AG09319 (cell line): ENCODE results near the gene DLL1.

Experiments used
- DNase-seq: peaks from one replicate; pipeline ENCODE4 v3.0.0-alpha.2; 2010; ENCODE audit warnings: low read depth; ENCODE audit errors: extremely low read depth
- TF ChIP-seq, protein P1 (sequence below): IDR thresholded peaks from 2 replicates; pipeline ENCODE4 v1.5.1; 2011; ENCODE audit warnings: low read depth, mild to moderate bottlenecking, inconsistent platforms, low read length, moderate library complexity

Gene DLL1

DNA sequence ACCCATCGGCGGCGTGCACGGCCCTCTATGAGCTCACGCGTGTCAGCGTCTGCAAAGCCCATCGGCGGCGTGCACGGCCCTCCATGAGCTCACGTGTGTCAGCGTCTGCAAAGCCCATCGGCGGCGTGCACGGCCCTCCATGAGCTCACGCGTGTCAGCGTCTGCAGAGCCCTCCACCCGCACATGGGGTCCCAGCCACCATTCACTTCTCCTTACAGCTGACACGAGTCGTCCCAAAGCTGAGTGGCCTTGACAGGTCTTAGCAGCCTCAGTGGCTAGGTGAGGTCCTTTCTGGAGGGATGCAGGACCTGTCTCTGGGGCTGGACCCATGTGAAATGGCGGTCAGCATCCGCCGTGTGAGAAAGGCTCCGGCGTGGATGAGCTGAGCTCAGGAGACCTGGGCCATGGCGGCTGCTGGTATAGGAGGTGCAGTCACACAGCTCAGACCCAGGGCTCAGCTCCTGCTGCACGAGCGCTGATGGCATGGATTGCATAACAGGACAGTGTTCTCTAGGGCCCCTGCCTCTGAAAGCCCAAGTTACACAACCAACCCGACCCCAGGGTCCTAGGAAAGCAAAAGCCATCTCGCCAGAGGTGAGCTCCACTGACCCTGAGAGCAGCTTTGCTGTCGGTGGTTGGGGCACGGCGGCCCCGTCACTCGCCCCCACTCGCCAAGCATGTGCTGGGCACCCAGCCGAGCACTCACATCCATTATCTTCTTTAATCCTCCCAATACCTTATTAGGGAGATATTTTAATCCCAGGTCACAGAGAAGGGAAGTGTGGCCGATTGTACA, 38.9 kb downstream of the DLL1 start:
- DNase-seq: no peak
- TF ChIP-seq, protein P1, sequence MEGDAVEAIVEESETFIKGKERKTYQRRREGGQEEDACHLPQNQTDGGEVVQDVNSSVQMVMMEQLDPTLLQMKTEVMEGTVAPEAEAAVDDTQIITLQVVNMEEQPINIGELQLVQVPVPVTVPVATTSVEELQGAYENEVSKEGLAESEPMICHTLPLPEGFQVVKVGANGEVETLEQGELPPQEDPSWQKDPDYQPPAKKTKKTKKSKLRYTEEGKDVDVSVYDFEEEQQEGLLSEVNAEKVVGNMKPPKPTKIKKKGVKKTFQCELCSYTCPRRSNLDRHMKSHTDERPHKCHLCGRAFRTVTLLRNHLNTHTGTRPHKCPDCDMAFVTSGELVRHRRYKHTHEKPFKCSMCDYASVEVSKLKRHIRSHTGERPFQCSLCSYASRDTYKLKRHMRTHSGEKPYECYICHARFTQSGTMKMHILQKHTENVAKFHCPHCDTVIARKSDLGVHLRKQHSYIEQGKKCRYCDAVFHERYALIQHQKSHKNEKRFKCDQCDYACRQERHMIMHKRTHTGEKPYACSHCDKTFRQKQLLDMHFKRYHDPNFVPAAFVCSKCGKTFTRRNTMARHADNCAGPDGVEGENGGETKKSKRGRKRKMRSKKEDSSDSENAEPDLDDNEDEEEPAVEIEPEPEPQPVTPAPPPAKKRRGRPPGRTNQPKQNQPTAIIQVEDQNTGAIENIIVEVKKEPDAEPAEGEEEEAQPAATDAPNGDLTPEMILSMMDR: no peak

DNA sequence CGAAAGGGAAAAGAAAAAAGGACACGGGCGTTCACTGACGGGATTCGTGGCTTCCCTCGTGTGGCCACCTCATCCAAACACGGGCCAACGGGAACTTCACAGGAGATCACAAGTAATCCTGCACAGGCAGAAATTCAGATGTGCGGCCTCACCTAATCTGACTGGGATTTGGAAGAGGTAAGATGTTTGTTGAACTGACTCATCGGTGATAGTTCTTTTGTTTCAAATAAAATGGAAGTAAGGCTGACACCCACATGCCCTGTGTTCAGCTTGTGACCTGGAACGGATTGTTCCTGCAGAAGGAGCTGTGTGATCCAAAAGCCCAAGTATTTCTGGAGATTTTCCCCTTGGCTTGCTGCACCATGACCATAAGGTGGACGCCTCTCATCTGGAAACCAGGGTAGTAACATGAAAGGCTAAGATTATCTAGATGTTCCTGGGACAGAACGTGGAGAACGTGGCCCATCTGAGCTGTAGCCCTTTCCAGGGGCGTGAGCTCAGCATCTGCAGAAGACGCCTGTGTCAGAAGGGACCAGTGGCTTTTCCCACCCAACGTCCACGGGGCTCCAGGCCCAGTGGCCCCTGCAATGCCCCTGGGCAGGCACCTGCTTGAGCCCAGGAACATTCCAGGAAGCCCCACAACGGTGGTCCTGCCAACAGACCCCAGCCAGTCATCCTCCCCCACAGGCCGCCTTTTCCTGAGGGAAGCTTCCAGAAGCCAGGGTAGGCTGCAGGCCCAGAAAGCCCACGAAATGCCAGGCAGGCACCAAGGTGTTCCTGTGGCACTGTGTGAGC, 39.7 kb downstream of the DLL1 start:
- TF ChIP-seq, protein P1: no peak

DNA sequence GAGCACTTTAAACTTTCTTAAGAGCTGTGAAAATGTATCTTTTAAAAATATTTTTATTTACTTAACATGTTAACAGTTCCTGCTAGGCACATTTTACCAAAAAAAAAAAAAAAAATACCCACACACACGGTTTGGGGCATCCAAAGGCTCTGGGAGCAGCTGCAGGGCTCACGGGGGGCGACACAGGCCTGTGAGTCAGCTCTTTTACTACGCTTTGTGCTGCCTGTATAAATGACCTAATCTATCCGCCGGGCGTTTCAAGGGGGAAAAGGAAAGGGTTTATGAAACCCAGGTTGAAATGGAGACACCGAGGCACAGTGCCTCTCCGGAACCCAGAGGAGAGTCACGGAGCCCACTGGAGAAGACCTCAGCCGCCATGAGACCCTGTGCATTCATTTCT, 40.4 kb downstream of the DLL1 start:
- no peak for DNase-seq
- TF ChIP-seq, protein P1: no peak

More for the DNA sequence above, 39.7 kb downstream of the DLL1 start:
- DNase-seq: no peak

DNA sequence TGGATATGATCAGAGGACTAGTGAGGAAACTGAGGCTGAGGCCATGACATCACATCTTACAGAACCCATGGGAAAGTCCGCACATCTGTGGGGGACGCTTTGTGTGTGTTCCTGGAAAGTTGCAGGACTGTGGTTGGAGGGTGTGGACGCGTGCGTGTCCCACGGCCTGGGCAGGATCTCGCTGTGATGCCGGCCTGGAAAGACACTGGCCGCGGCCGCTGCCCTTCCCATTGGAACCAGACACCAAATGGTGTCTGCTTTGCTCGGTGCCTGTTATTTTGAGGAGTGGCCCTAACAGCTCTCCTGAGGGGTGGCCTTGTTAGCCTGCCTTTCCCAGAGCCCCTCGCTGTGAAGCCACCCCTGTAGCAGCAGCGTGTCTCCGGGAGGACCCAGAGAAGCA, 41.1 kb downstream of the DLL1 start:
- TF ChIP-seq, protein P1: no peak
- no peak for DNase-seq

DNA sequence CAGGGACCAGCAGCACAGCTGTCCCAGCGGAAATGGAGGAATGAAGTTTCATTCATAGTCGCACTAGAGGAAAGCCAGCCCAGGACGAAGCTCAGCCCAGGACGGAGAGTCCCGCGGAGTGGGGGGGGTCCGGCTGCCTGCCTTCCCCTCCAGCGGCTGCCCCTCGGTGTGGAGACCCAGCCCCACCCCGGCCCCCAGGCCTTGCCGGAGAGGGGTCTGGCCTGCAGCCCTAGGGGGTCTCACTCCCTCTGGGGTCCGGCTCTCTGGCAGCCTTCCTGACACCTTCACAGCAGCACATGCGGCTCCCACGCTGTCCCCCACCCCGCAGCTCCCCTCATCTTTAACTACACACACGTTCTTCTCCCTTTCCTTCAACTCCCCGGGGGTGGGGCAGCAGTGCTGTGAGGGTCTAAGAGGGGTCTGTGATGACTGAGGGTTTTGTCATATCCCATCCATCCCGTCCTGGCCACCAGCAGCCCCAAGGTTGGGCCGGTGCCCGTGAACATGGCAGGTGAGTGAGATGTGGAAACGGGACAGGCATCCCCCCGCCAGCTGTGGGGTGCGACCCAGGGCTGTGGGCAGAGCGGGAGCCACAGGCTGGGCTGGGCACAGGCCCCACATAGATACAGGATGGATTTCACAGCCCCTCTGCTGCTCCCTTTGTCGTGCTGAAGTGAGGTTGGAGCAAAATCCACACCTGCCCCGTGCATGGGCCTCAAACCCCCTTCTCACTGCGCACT, 41.8 kb downstream of the DLL1 start:
- TF ChIP-seq, protein P1: no peak
- no peak for DNase-seq

DNA sequence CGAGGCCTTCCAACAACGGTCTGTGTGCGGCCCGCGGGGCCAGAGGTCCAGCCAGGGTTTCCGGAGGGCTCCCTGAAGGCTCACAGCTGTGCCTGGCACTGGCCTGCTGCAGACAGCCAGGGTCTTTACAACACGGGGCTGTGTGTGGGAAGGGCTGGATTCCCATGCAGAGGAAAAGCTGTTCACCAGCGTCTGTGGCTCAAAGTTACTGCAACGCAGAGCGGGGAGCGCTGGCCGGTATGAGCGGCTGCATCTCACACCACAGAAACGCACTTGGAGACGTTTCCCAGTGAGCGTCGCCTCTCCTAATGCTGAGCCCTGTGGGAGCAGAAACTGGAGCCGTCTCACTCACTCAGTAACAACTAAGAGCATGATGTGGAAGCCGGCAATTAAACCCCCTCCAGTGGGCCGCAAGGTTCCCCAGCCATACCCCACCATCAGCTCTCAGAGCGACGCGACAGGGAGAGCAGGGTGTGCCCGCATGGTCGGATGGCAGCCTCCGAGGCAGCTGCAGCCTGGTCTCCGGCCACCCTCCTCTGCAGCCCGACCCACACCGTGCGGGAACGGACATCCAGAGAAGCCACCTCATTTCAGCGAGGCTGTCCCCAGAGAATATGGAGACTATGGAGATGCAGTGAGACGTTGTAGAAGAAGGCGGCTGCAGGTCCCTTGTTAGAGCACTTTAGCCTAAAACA, 42.6 kb downstream of the DLL1 start:
- TF ChIP-seq, protein P1: no peak
- no peak for DNase-seq
